ENCODE data around the gene SNX30.

The SNX30 gene

DNA sequence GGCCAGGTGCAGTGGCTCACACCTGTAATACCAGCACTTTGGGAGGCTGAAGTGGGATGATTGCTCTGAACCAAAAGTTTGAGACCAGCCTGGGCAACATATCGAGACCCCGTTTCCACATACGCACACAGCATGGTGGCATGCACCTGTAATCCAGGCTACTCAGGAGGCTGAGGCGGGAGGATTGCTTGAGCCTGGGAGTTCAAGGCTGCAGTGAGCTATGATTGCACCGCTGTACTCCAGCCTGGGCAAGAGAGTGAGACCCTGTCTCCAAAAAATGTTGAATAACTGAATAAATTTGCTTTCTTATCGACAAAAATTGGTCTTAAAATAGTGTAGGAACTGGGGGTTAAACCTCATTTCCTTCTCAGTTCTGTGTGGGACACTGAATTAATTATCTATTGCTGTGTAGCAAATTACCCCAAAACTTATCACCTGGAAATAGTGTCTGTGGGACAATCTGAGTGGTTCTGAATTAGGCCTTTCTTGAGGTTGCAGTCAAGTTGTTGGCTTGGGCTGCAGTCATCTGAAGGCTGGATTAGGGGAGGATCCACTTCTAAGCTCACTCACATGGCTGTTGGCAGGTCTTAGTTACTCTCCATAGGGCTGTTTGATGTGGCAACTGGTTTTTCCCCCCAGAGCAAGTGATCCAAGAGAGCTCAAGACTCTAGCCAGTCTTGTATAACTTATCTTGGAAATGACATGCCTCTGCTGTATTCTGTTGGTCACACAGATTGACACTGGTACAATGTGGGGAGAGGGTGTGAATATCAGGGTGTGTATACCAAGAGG is 2.0 kb downstream of the SNX30 start:
- no peak for DNase-seq (ENCODE audit: low read depth in 2 of 3, low spot score in 1 of 3)

DNA sequence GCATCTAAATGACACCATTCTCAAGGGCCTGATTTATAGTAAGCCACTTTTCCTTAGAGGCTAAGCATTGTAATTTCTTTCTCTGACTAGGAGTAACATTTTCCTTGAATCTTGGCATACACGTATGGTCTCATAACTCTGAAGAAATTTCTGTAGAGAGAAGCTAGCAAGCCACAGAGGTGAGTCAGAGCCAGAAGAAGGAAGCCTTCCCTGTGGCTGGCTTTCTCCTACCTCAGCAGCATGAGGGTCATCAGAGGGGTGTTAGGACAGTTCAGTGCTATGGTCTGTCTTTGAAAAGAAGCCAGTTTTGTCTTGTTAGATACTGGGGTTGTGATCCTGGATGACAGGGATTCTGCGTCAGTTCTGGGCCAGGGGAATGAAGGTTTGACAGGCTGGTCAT is 3.2 kb downstream of the SNX30 start:
- DNase-seq (ENCODE audit: low read depth in 2 of 3, low spot score in 1 of 3): no peak

GRCh38 chr9:112754578-112754977 is 4.0 kb downstream of the SNX30 start:
- no peak for DNase-seq (ENCODE audit: low read depth in 2 of 3, low spot score in 1 of 3)

GRCh38 chr9:112755016-112755427 is 4.5 kb downstream of the SNX30 start:
- no peak for DNase-seq (ENCODE audit: low read depth in 2 of 3, low spot score in 1 of 3)

- no peak for DNase-seq (ENCODE audit: low read depth in 2 of 3, low spot score in 1 of 3)
Observed at GRCh38 chr9:112755675-112756074, 5.1 kb downstream of the SNX30 start.

DNA sequence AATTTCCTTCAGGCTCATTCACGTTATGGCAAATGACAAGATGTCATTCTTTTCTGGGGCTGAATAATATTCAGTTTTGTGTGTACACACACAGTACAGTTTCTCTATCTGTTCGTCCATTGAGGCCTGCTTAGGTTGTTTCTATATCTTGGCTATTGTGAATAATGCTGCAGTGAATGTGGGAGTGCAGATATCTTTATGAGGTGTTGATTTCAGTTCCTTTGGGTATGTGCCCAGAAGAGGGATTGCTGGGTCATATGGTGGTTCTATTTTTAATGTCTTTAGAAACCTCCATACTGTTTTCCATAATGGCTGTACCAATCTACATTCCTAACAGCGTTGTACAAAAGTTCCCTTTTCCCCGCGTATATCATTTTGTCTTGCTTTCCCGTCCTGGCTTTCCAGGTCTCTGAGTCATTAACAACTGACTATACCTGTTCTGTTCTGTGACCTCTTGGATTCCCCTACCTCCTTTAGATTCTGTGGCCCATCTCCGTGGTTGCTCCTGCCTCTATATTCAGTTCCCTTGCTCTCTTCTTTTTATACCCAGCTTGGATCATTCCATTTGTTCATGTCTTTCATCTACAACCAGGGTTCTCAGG is 6.8 kb downstream of the SNX30 start:
- DNase-seq (ENCODE audit: low read depth in 2 of 3, low spot score in 1 of 3): no peak

GRCh38 chr9:112757940-112758339 is 7.4 kb downstream of the SNX30 start:
- no peak for DNase-seq (ENCODE audit: low read depth in 2 of 3, low spot score in 1 of 3)

- DNase-seq (ENCODE audit: low read depth in 2 of 3, low spot score in 1 of 3): no peak
Observed at GRCh38 chr9:112760821-112761220, 10.3 kb downstream of the SNX30 start.

GRCh38 chr9:112761912-112762655 is 11.5 kb downstream of the SNX30 start:
- DNase-seq (ENCODE audit: low read depth in 2 of 3, low spot score in 1 of 3): no peak

DNA sequence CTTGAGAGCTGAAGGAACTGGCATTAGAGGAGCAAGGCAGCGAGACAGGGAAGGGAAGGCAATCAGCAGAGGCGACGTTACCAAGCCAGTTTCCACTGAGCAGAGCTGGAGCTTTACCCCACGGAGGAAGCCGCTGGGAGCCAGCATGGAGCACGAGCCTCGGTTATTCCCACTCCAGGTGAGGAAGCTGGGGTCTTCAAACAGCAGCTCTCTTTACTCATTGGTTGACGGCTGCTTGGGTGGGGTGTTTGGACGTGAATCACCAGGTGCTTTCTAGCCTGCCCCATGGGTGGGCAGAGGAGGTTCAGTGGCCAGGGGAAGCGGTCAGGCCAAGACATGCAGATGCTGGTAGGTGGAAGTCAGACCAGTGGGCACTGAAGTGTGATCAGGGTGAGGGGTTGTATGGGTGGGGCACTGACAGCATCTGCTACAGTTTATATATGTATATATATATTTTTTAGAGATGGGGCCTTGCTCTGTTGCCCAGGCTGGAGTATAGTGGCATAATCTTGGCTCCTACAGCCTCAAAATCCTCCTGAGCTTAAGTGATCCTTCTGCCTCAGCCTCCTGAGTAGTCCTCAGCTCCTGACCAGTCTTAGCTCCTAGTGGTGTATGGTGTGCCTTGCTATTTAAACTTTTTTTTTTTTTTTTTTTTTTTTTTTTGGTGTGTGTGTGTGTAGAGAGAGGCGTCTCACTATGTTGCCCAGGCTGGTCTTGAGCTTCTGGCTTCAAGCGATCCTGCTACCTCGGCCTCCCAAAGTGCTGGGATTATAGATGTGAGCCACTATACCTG is 12.4 kb downstream of the SNX30 start:
- DNase-seq (ENCODE audit: low read depth in 2 of 3, low spot score in 1 of 3): no peak

DNA sequence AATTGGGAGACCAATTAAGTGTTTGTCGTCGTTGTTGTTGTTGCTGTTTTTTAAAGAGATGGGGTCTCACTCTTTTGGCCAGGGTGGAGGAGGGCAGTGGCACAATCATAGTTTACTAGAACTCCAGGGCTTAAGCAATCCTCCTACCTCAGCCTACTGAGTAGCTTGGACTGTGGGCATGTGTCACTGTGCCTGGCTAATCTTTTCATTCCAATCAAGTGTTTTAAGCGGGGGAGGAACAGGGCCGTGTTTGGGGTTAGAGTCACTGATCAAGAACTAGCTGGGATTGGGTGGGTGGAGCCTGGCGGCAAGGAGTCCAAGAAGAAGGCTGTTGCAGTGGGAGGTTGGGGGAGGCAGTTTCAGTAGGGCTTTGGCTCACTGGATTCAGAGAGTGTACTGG is 13.8 kb downstream of the SNX30 start:
- no peak for DNase-seq (ENCODE audit: low read depth in 2 of 3, low spot score in 1 of 3)

DNA sequence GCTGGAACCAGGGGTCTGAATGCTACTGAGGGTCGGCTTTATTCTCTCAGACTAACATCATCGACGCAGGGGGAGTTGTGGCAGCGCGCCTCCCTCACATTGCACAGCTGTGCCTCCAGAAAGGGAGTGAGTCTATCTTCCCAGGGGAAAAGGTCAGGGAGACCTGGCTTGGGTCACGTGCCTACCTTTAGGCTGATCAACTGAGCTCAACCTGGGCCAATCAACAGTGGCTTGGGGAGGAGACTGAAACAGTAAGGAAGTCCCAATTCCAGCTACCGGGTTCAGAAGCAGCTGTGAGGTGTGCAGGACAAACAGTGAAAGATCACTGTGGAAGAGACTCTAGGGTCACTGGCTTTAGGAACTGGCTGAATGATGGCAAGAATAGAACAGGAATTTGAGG is 14.3 kb downstream of the SNX30 start:
- no peak for DNase-seq (ENCODE audit: low read depth in 2 of 3, low spot score in 1 of 3)

GRCh38 chr9:112765281-112765680 is 14.7 kb downstream of the SNX30 start:
- DNase-seq (ENCODE audit: low read depth in 2 of 3, low spot score in 1 of 3): no peak

DNA sequence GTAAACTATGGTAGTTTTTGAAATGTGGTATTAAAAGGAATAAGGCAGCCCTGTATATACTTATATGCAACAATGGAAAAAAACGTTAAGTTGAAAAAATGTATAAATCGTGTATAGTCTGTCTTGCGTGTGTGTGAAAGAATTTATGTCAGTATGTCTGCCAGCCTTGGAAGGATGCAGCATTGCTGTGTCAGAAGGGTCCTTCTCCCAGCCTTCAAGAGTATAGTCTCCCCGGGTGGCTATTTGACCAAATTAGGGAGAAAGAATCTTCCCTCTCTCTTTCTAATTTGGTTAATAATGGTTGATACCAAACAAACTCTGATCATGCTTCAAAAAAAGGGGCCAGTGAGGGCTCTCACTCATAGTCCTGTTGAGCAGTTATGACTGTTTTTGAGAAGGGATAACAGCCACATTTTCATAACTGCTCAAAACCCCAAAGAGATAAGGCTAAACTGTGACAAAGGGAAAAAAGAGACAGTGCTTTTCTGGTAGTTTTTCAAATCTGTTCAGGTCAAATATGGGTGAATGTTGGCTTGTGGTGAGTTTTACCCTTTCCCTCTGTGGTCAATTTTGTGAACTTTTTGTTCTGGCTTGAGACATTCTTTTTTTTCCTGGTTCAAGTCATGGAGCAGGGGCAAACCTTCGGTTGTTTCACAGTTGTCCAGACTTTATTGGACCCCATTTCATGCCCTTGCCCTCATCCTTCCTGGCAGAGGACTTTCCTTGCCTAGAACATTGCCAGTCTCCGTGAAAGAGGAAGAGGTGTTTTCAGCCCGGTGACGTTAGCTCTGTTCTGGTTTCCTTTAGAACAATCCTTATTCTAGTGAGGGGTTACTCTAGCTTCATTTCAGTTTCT is 21.0 kb downstream of the SNX30 start:
- DNase-seq (ENCODE audit: low read depth in 2 of 3, low spot score in 1 of 3): no peak

DNA sequence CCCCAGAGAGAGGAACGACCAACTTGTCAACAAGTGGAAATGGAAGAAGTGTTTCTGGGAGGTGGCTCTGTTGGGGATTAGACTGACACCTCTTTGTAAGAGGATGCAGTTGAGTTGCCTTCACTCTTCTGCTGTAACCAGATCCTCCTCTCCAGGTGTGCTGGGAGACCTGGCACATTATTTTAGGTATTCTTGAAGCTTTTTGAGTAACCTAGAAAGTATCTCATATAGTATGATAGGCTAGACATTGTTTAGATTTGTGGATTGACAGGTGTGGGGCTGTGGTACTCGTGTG is 21.6 kb downstream of the SNX30 start:
- DNase-seq (ENCODE audit: low read depth in 2 of 3, low spot score in 1 of 3): no peak

DNA sequence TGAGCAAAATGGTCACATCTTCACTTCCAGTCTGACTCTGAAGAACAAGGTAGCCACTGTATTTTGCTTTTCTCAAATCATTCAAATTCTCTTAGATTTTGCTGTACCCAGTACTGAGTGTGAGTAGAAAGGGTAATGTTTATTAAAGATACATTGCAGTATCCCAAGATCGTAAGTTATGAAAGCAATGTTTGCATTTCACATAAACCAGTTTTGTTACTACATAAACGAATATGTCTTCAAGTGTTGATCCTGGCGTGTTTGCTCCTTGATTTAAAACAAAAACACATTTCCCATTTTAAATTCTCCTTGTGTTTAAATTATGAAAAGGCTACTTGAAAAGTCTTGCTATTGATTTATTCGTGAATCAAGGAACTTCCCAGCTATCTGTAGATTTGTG is 22.0 kb downstream of the SNX30 start:
- DNase-seq (ENCODE audit: low read depth in 2 of 3, low spot score in 1 of 3): no peak

GRCh38 chr9:112774006-112774996 is 23.7 kb downstream of the SNX30 start:
- DNase-seq (ENCODE audit: low read depth in 2 of 3, low spot score in 1 of 3): no peak

- DNase-seq (ENCODE audit: low read depth in 2 of 3, low spot score in 1 of 3): no peak
Observed at GRCh38 chr9:112777914-112778313, 27.4 kb downstream of the SNX30 start.

- DNase-seq (ENCODE audit: low read depth in 2 of 3, low spot score in 1 of 3): no peak
Observed at GRCh38 chr9:112780450-112781036, 30.0 kb downstream of the SNX30 start.

Measured in stimulated activated CD4-positive, alpha-beta T cell treated with anti-CD3 and anti-CD28 coated beads, Interleukin-12 subunit alpha, Interleukin-12 subunit beta, amount 100 ng/mL, for 48 hours (primary cell).